Caki2 (cell line): ENCODE results near the gene SOAT1. TPM values are rescaled to one million over a fixed set of nuclear protein-coding genes. Genes with fewer than 3 reads are reported as not detected.
A peak's percentile ranks its signal among the peaks of the same experiment; 100 is the strongest.

Experiments
- DNase-seq: peaks from one replicate; pipeline ENCODE4 v3.0.0-alpha.2; 2015; ENCODE audit warnings: low read depth
- in situ Hi-C: cut with HindIII; loops from 2 replicates; pipeline ENCODE4 v1.10.0; 2016; ENCODE audit warnings: low sequenced_read_pairs, low pct_unique_long_range_greater_than_20kb, mixed read lengths
- total RNA-seq: library from RNA; depleted of rRNA; stranded (reverse); fragments of >200 nt; shearing (Covaris generic); gene quantifications from 2 replicates; pipeline ENCODE4 v1.2.3, GENCODE V29; 2014; ENCODE audit warnings: low replicate concordance

The SOAT1 gene
- total RNA-seq, 1 experiment from 2014 or later: 16.2 TPM

DNA sequence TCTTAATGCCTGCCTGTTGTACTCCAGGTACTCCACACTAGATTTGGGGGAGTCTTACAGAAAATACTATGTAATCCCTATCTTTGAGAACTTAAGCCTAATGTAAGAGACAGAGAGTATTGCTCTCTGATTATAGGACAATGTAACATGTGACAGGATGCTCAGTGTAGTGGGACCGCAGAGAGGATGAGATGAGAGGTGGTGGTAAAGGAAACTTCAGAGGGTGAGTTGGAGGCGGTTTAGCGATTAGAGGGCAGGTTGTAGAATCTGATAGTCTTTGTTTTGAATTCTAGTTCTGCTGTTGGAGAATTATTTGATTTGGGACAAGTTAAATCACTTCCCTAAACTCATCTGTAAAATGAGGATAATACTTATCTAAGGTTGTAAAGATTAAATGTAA, 5.4 kb downstream of the SOAT1 start:
- DNase-seq: no peak
- in situ Hi-C loops: no loop called here

- in situ Hi-C loops: no loop called here
Observed at GRCh38 chr1:179300112-179300511, 6.5 kb downstream of the SOAT1 start.

DNA sequence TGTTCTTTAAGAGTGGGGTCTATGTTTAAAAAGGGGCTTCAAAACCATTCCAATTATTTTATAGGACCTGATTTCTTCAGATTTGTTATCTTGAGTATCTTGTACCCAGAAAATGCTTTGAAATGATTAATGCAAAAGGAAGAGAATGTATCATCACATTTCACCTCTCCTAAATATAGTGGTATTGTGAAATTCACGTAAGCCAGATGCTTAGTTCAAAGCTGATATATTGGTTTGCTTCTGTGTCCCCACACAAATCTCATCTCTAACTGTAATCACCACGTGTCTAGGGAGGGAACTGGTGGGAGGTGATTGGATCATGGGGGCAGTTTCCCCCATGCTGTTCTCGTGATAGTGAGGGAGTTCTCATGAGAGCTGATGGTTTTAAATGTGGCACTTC, 8.5 kb downstream of the SOAT1 start:
- in situ Hi-C loops: no loop called here
- DNase-seq: no peak

More at GRCh38 chr1:179300112-179300511, 6.5 kb downstream of the SOAT1 start:
- DNase-seq: no peak

- DNase-seq: no peak
- in situ Hi-C loops: no loop called here
Observed at GRCh38 chr1:179303200-179303785, 9.7 kb downstream of the SOAT1 start.

DNA sequence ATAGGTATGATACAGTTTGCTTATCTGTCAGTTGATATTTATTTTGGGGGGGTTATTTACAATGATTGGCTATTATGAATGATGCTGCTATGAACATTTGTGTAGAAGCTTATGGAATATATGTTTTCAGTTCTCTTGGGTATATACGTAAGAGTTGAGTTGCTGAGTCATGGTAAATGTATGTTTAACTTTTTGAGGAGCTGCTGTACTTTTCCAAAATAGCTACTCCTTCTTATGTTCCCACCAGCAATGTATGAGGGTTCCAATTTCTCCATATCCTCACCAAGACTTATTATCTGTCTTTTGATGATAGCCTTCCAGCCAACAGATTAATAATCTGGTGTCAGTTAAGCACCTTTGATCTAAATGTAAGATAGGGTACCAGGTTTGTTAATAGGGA, 11.9 kb downstream of the SOAT1 start:
- DNase-seq: no peak
- in situ Hi-C loops: no loop called here

GRCh38 chr1:179310291-179310690, 16.7 kb downstream of the SOAT1 start:
- in situ Hi-C loops: no loop called here

GRCh38 chr1:179310721-179311120, 17.1 kb downstream of the SOAT1 start:
- peak; percentile 79 for DNase-seq
- in situ Hi-C loops: no loop called here

More at GRCh38 chr1:179310291-179310690, 16.7 kb downstream of the SOAT1 start:
- no peak for DNase-seq

DNA sequence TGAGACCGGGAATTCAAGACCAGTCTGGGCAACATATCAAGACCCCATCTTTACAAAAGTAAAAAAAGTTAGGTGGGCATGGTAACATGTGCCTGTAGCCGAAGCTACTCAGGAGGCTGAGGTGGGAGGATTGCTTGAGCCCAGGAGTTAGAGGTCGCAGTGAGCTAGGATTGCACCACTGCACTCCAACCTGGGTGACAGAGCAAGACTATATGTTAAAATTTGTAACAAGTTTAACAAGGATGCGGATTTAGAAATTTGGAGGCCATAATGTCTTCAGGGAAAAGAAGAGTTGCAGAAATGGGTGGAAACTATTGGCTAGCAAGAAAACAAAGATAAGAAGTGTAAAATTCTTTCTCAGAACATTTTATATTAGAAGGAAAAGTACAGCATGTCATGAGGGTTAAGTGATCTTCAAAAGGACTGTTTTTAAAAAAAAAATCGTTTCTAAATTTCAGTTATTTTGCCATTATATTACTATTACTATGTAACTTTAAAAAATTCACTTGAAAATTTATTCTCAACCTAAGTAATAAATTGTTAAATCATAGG, 17.6 kb downstream of the SOAT1 start:
- in situ Hi-C loops: no loop called here
- no peak for DNase-seq

- no peak for DNase-seq
- in situ Hi-C loops: no loop called here
Observed at GRCh38 chr1:179313004-179313403, 19.4 kb downstream of the SOAT1 start.

DNA sequence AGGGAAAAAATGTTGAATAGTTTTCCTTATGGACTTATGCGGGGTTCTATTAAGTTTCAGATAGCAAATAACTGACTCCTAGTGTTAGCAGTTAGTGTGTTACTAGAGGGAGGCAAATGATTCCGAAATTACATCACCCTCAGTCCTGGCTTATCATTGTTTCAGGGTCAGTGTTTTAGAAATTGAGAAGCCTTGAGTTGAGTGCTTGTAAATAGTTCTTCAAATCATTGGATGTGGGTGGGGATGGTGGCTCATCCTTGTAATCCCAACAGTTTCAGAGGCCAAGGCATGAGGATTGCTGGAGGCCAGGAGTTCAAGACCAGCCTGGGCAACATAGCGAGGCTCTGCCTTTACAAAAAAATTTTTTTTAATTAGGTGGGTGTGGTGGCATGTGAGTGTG, 21.3 kb downstream of the SOAT1 start:
- in situ Hi-C loops: no loop called here
- no peak for DNase-seq

GRCh38 chr1:179318491-179318890, 24.9 kb downstream of the SOAT1 start:
- DNase-seq: no peak
- in situ Hi-C loops: no loop called here

GRCh38 chr1:179321533-179322216, 28.1 kb downstream of the SOAT1 start:
- in situ Hi-C loops: no loop called here

DNA sequence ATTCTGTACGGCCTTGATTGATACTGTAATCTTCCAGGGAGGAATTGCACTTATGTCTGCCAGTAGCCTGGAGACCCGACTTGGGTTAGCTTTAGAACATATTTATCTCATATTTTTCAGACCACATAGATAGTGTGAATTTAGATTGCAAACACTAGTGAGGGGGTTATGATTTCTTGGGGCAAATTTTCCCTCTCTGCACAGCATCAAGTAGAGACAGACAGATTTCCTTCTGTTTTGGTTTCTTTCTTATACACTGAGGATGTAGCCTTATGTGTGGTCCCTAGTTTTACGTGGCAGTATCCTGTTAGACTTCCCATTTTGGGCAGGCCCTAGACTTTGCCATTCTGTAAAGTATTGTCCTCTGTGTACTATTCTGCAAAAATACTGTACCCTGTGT, 29.0 kb downstream of the SOAT1 start:
- no peak for DNase-seq
- in situ Hi-C loops: no loop called here

More at GRCh38 chr1:179321533-179322216, 28.1 kb downstream of the SOAT1 start:
- DNase-seq: no peak

DNA sequence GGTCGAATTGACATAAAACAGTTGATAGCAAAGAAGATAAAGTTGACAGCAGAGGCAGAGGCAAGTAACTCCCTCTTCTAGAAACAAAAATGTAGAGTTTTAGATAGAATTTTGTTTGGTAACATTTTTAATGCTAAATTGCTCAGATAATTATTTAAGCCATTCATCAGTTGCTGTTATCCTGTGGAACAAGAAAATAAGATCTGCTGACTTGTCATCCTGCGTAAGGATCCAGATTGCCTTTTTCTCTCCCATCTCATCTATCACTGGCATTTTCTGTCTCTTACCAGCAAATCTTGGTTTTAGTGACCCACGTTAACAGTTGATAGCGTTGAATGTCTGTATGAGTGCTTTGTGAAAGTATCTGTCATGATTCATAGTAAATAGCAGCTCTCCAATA, 29.8 kb downstream of the SOAT1 start:
- in situ Hi-C loops: no loop called here
- DNase-seq: no peak

DNA sequence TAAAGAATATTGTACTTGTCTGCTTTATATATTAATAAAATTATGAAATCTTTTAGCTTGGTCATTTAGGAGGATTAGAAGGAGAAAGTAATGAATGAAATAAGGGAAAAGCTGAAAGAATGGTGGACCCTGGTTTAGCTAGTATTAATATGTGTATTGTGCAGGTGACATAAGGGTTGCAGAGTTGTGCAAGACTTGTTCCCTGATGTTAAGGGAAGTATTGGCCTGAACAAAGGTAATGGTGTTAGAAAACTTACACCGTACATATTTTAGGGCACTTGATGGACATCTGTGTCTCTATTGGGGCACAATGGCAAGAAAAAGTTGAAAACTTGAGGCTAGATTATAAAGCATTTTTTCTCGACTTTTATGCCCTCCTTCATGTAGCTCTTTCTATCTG, 32.2 kb downstream of the SOAT1 start:
- in situ Hi-C loops: no loop called here
- DNase-seq: no peak

DNA sequence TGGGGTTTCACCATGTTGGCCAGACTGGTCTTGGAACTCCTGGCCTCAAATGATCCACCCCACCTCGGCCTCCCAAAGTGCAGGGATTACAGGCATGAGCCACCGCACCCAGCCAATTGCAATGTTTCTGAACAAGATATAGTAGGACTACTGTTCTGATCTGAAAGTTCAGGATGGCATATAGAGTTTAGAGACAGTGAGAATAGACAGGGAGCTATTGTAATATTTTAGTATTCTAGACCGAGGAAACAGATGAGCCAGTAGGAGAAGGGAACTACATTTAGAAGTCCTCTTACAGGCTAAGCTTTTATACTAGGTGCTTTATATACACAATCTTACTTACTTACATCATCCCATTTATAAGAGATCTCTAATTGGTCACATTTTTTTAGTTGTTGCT, 33.1 kb downstream of the SOAT1 start:
- in situ Hi-C loops: no loop called here
- DNase-seq: no peak

DNA sequence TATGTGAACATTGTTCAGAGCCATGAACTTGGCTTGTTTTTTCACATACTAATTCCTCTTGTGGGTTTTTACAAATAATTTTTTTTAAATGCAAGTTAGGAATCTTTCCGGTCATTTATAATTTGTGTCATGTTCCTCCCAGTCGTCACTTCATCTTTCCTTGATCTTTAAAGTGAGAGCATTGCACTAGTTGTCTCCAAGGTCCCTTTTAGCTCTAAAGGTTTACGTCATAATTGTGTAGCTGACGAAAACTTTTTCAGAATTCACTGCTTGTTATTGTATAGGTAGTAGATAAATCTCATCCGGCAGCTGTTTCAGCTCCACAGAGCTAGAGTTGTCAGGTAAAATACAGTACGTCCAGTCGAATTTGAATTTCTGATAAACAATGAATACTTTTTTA, 33.6 kb downstream of the SOAT1 start:
- in situ Hi-C loops: no loop called here
- no peak for DNase-seq

GRCh38 chr1:179327679-179328078, 34.1 kb downstream of the SOAT1 start:
- no peak for DNase-seq

DNA sequence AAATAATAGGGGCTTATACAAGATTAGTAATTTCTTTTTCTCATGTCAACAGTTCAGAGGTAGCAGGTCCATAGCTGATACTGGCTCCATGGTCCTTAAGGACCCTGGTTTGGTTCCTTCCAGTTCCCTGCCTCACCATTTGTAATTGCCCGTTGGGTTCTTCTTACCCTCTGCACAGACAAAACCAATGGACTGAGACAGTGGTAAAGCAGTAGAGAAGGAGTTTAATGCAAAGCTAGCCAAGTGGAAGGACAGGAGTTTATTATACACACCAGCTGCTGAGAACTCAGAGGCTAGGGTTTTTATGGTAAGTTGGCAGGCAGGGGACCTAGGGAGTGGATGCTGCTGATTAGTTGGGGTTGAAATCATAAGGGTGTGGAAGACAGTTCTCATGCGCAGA, 36.3 kb downstream of the SOAT1 start:
- in situ Hi-C loops: no loop called here
- no peak for DNase-seq

More at GRCh38 chr1:179327679-179328078, 34.1 kb downstream of the SOAT1 start:
- in situ Hi-C loops: no loop called here

- no peak for DNase-seq
- in situ Hi-C loops: no loop called here
Observed at GRCh38 chr1:179334440-179334839, 40.8 kb downstream of the SOAT1 start.
